ENCODE measurements around the gene TSPAN33.

- TF ChIP-seq REST (IDR thresholded peaks at IDR 0.05; ENCODE audit: low read depth, low read length) (no peak), MXI1 (IDR thresholded peaks at IDR 0.05; ENCODE audit: low read depth, low read length) (no peak), CTCF (IDR thresholded peaks at IDR 0.05 in 2 of 3, conservative IDR thresholded peaks at IDR 0.05 in 1 of 3; ENCODE audit: control insufficient read depth in 2 of 3, extremely low read depth in 1 of 3, insufficient read depth in 1 of 3, low read depth in 3 of 3, low read length in 3 of 3) (no peak)
Observed at GRCh38 chr7:129168231-129169021, 23.9 kb downstream of the TSPAN33 start.

Data from GM12878 (cell line).